Measurements from ENCODE around the gene MORN3. TPM values are rescaled to one million over a fixed set of nuclear protein-coding genes. Genes with fewer than 3 reads are reported as not detected.

Gene MORN3
- total and polyA plus RNA-seq, 2 experiments from 2014 or later, result 0.58 TPM; not detected in 1

DNA sequence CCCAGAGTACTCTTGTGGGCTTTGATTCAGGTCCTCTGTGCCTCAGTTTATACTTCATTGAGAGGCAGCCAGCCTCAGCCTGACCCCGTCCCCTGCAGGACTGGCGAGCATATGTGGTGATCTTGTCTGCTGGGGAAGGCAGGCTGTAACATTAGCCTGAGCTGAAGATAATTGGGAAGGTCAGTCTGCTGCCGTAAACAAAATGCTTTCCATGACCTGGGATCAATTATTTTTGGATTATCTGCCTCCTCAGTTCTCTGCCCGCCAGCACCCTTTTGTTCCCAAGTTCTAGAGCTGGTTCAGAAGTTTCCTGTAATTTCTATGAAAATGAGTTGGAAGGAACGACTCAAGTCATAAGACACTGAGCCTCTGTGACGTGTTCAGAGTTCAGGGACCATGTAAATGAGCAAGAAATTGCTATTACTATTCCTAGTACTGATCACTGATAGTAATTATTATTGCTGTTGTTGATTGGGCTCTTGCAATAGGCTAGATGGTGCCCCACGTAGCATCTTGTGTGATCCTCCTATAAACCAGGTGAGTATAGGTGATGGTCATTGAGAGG, 38.6 kb downstream of the MORN3 start:
- Histone ChIP-seq H3K36me3 (ENCODE audit: low read depth) (no peaks in the 10 kb centered on the region), H4K20me1 (ENCODE audit: insufficient read depth) (no peaks in the 10 kb centered on the region), H3K4me2 (ENCODE audit: unreplicated experiment) (no peak overlapping the region), H2AFZ (no peak overlapping the region), H3K9ac (no peak overlapping the region), H3K27me3 (replicated peaks; ENCODE audit: insufficient read depth) (no peaks in the 10 kb centered on the region), H3K9me2 (ENCODE audit: insufficient read depth) (no peaks in the 10 kb centered on the region), H3F3A (ENCODE audit: insufficient read depth) (peaks cover 7% of the 10 kb centered on the region; the same call in 1 of the 2 replicates), H3K9me3 (ENCODE audit: low read depth) (no peaks in the 10 kb centered on the region), H3K79me2 (ENCODE audit: insufficient read depth) (peaks cover 50% of the 10 kb centered on the region), H3K27ac (no peak overlapping the region), H3K4me1 (ENCODE audit: insufficient read depth) (peaks cover 19% of the 10 kb centered on the region; the same call in 1 of the 2 replicates), H3K4me3 (no peak overlapping the region)
- TF ChIP-seq EZH2 (IDR thresholded peaks at IDR 0.05; ENCODE audit: insufficient read depth, poor library complexity, severe bottlenecking) (no peak), EZH2phosphoT487 (IDR thresholded peaks at IDR 0.05; ENCODE audit: insufficient read depth, low read depth) (no peak)
- in situ Hi-C loops (cut with MboI), result no loop called here
- 95 to 96% methylated on average over 7 of the region's 7 CpGs for WGBS, 2 experiments (ENCODE audit: low coverage in 1 of 2, low lambda C conversion rate in 2 of 2, missing lambda C conversion rate in 2 of 2)
- DNase-seq, result no peak

DNA sequence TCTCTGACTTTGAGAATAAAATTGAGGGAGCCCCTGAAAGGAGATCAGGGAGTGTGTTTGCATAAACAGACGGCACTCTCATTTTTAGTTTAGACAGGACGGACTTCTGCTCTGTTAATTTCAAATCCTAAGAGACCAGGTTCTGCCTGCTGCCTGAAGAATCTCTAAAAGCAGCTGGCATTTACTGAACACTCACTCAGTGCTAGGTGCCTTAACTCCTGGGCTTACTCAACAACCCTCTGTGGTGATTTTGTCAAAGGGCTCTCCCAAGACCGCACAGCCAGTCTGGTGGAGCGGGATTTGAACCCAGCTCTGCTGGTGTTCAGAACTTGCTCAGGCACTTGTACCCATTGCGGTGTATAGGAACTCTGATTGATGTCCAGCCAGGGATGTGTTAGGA, 40.9 kb downstream of the MORN3 start:
- H3K9ac ChIP-seq, result no peak overlapping the region
- 92 to 95% methylated on average over 5 of the region's 5 CpGs for WGBS, 2 experiments (ENCODE audit: low coverage in 1 of 2, low lambda C conversion rate in 2 of 2, missing lambda C conversion rate in 2 of 2)
- H3K4me3 ChIP-seq, result no peak overlapping the region
- TF ChIP-seq EZH2phosphoT487 (IDR thresholded peaks at IDR 0.05; ENCODE audit: insufficient read depth, low read depth), result no peak
- TF ChIP-seq EZH2 (IDR thresholded peaks at IDR 0.05; ENCODE audit: insufficient read depth, poor library complexity, severe bottlenecking), result no peak
- H3K27ac ChIP-seq, result no peak overlapping the region
- peaks cover 50% of the 10 kb centered on the region for H3K79me2 ChIP-seq (ENCODE audit: insufficient read depth)
- H3K9me2 ChIP-seq (ENCODE audit: insufficient read depth), result no peaks in the 10 kb centered on the region
- H3F3A ChIP-seq (ENCODE audit: insufficient read depth), result peaks cover 15% of the 10 kb centered on the region
- no peak overlapping the region for H2AFZ ChIP-seq
- peaks cover 19% of the 10 kb centered on the region; the same call in 1 of the 2 replicates for H3K4me1 ChIP-seq (ENCODE audit: insufficient read depth)
- H3K27me3 ChIP-seq (replicated peaks; ENCODE audit: insufficient read depth), result no peaks in the 10 kb centered on the region
- no peaks in the 10 kb centered on the region for H4K20me1 ChIP-seq (ENCODE audit: insufficient read depth)
- no peaks in the 10 kb centered on the region for H3K36me3 ChIP-seq (ENCODE audit: low read depth)
- H3K9me3 ChIP-seq (ENCODE audit: low read depth), result no peaks in the 10 kb centered on the region
- no peak for DNase-seq
- no peak overlapping the region for H3K4me2 ChIP-seq (ENCODE audit: unreplicated experiment)
- in situ Hi-C loops (cut with MboI), result no loop called here

DNA sequence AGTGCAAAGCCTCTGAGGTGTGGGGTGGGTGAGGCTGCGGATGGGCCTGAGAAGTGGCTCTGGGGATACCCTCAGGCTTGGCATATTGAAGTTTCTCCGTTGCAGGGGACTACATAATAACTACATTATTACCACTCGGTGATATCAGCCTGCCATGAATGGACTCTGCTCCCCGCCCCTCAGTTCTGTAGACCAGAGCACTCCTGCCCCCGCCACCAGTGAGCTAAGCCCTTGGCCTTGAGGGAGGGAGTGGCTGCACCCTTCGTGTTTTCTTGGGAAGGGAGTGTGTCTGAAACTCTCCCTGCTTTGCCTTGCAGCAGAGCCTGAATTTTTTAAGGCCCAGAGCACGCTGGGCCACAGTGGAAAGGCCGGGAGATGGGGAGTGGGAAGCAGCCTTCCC, 41.4 kb downstream of the MORN3 start:
- H4K20me1 ChIP-seq (ENCODE audit: insufficient read depth), result no peaks in the 10 kb centered on the region
- no peaks in the 10 kb centered on the region for H3K9me3 ChIP-seq (ENCODE audit: low read depth)
- no peaks in the 10 kb centered on the region for H3K36me3 ChIP-seq (ENCODE audit: low read depth)
- no peaks in the 10 kb centered on the region for H3K9me2 ChIP-seq (ENCODE audit: insufficient read depth)
- 87 to 90% methylated on average over 8 of the region's 8 CpGs for WGBS, 2 experiments (ENCODE audit: low coverage in 1 of 2, low lambda C conversion rate in 2 of 2, missing lambda C conversion rate in 2 of 2)
- no peak overlapping the region for H3K9ac ChIP-seq
- peaks cover 15% of the 10 kb centered on the region for H3F3A ChIP-seq (ENCODE audit: insufficient read depth)
- no peak overlapping the region for H3K27ac ChIP-seq
- H3K4me2 ChIP-seq (ENCODE audit: unreplicated experiment), result peak overlapping the region; percentile 84
- in situ Hi-C loops (cut with MboI), result no loop called here
- peak overlapping the region; percentile 78 for H3K4me3 ChIP-seq
- TF ChIP-seq EZH2 (IDR thresholded peaks at IDR 0.05; ENCODE audit: insufficient read depth, poor library complexity, severe bottlenecking) (no peak), EZH2phosphoT487 (IDR thresholded peaks at IDR 0.05; ENCODE audit: insufficient read depth, low read depth) (no peak)
- peaks cover 19% of the 10 kb centered on the region; the same call in 1 of the 2 replicates for H3K4me1 ChIP-seq (ENCODE audit: insufficient read depth)
- H3K27me3 ChIP-seq (replicated peaks; ENCODE audit: insufficient read depth), result no peaks in the 10 kb centered on the region
- no peak overlapping the region for H2AFZ ChIP-seq
- H3K79me2 ChIP-seq (ENCODE audit: insufficient read depth), result peaks cover 50% of the 10 kb centered on the region
- no peak for DNase-seq

DNA sequence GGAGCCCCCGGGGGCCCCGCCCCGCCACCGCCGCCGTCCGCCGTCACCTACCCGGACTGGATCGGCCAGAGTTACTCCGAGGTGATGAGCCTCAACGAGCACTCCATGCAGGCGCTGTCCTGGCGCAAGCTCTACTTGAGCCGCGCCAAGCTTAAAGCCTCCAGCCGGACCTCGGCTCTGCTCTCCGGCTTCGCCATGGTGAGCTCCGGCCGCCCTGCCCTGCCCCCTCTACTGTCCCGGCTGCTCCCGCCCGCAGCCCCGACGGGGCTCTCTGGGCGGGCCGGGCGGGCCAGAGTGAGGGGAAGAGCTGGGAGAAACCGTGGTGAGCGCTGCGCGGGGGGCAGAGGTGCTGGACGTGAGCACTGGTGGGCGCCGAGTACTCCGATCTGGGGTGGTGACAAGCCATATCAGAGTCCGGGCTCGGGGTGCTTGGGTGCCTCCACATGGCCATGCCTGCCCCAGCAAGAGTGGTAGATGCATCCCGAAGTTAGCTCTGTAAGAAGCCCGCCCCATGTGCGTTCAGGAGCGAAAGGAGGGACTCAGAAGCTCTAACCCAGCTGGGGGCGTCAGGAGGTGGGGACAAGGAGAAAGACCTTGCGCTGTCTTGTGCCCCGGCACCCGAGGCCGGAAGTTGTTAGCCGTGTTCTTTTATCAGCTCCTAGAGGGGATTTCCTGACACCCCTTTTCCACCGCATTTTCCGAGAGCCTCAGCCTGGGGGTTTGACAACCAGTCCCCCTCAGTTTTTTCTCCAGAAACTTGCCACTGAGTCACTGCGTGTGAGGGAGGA, 42.4 kb downstream of the MORN3 start:
- Histone ChIP-seq H3K36me3 (ENCODE audit: low read depth) (no peaks in the 10 kb centered on the region), H3K27ac (peak overlapping the region; percentile 57), H4K20me1 (ENCODE audit: insufficient read depth) (no peaks in the 10 kb centered on the region), H3K79me2 (ENCODE audit: insufficient read depth) (peaks cover 43% of the 10 kb centered on the region), H3K4me3 (peak overlapping the region; percentile 78), H3K9me3 (ENCODE audit: low read depth) (no peaks in the 10 kb centered on the region), H3F3A (ENCODE audit: insufficient read depth) (peaks cover 15% of the 10 kb centered on the region), H3K9ac (peak overlapping the region; percentile 68), H3K4me1 (ENCODE audit: insufficient read depth) (peaks cover 19% of the 10 kb centered on the region; the same call in 1 of the 2 replicates), H3K9me2 (ENCODE audit: insufficient read depth) (no peaks in the 10 kb centered on the region), H3K4me2 (ENCODE audit: unreplicated experiment) (peak overlapping the region; percentile 84), H2AFZ (peak overlapping the region; percentile 85), H3K27me3 (replicated peaks; ENCODE audit: insufficient read depth) (no peaks in the 10 kb centered on the region)
- 1 to 2% methylated on average over 38 to 52 of the region's 53 CpGs for WGBS, 2 experiments (ENCODE audit: low coverage in 1 of 2, low lambda C conversion rate in 2 of 2, missing lambda C conversion rate in 2 of 2)
- DNase-seq, result peak; percentile 86
- in situ Hi-C loops (cut with MboI), result no loop called here
- TF ChIP-seq EZH2phosphoT487 (IDR thresholded peaks at IDR 0.05; ENCODE audit: insufficient read depth, low read depth) (no peak), EZH2 (IDR thresholded peaks at IDR 0.05; ENCODE audit: insufficient read depth, poor library complexity, severe bottlenecking) (no peak)

Data from GM23248 (cell line).